ENCODE results near the gene TAL1.

Gene TAL1

DNA sequence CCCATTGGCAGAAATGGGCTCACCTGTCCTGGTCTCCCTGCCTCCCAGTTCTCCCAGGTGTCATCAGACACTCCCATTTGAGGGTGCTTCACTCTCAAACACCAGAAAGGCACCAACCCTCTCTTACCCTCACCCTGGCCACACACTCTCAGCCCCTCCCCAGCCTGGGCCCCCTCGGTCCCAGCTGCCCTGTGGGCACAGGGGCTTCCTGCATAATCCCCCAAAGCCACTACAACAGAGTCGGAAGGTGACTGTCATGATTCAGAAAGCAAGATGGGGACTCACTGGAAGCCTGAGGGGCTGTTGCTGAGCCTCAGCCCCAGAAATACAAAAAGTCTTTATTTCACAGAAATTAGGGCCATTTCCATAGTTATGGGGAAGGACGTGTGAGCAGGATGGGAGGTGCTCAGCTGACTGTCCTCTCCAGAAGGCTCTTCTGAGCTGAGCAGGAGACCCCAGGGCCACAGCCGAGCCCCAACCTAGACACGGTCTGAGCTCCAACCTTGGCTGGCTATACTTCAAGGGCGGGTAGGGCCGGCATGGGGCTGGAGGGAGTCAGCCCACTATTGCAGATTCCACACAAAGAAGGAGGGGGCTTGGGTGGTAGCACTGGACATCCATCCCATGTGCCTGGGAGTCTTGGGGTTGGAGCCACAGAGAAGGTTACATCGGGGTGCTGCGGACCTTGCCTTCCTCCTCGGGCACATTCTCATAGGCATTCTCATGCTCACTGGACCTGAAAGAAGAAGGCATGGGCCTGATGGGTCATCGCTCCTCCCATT is 48.5 kb downstream of the TAL1 start:
- Mint-ChIP-seq H3K27me3 (ENCODE audit: low read depth) (peaks cover 10% of the 10 kb centered on the region), H3K4me3 (no peak overlapping the region), H3K4me1 (ENCODE audit: low read depth) (peaks cover 6% of the 10 kb centered on the region), H3K27ac (no peak overlapping the region), H3K9me3 (no peaks in the 10 kb centered on the region), H3K36me3 (ENCODE audit: low read depth) (no peaks in the 10 kb centered on the region)
- no peak for DNase-seq (ENCODE audit: low spot score)

DNA sequence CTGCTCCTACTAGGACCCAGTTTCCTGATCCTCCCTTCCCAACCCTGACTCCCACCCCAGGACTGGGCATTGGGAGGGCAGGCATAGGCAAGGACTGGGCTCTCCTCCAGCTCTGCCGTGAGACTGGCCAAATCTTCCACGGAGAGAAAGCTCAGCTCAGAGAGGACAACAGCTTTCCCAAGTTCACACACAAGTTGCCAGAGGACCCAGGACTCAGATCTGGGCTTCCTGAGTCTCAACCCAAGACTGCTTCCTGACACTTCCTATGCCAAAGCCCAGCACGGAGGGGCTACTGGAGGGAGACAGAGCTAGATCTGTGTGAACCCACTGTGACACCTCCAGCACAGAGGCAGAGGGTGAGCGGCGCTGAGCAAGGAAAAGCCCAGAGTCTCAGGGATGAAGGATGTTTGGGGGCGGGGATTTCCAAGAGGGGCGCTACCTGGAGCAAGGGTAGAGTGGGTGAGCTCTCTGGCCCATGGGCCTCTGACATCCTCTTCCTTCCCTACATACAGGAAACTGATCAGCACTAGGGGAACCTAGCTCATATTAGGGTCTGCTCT is 49.3 kb downstream of the TAL1 start:
- Mint-ChIP-seq H3K4me3 (no peak overlapping the region), H3K9me3 (no peaks in the 10 kb centered on the region), H3K27ac (no peak overlapping the region), H3K36me3 (ENCODE audit: low read depth) (no peaks in the 10 kb centered on the region), H3K27me3 (ENCODE audit: low read depth) (peaks cover 10% of the 10 kb centered on the region), H3K4me1 (ENCODE audit: low read depth) (peaks cover 6% of the 10 kb centered on the region)
- no peak for DNase-seq (ENCODE audit: low spot score)

GRCh38 chr1:47181955-47182675 is 49.9 kb downstream of the TAL1 start:
- DNase-seq (ENCODE audit: low spot score): no peak
- Mint-ChIP-seq H3K27ac (no peak overlapping the region), H3K4me3 (no peak overlapping the region), H3K27me3 (ENCODE audit: low read depth) (peaks cover 10% of the 10 kb centered on the region), H3K36me3 (ENCODE audit: low read depth) (no peaks in the 10 kb centered on the region), H3K4me1 (ENCODE audit: low read depth) (peaks cover 6% of the 10 kb centered on the region), H3K9me3 (no peaks in the 10 kb centered on the region)

DNA sequence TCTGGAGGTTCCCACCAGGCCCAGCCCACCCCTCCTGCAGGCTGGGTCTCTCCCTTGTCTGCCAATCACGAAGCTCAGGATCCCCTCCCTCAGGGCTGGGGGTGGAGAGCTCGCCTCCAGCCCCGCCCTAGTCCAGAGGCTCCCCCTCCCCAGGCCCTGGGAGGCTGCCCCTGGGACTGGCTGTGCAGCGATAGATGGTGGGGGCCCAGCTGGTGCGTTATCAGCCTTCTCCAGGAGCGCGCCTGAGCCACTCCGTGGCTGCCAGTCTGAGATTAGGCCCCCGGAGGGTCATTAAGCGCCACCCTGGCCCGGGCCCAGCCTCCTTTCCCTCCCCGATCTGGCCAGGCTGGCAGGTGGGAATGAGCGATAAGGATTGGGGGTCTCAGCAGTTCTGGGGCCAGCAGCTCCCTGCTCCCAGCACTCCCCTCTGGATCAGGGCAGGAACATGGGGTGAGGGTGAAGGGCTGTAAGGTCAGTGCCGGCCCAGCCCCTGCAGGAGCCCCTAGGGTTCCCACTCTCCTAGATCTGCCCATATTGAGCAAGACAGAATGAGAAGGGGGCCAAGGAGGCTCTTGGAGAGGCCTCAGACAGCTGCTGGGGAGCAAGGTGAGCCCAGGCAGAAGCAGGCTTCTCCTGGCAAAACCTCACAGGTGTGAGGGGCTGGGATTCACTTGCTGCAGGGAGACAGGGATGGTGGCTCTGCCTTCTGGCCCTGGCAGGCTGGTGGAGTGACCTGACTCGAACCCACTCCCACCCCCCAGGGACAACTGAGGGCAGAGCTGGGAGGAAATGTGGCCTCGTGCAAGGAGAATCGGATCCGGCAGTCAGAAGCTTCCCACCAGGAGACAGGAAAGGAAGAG is 50.7 kb downstream of the TAL1 start:
- Mint-ChIP-seq H3K27me3 (ENCODE audit: low read depth) (peaks cover 10% of the 10 kb centered on the region), H3K4me1 (ENCODE audit: low read depth) (peaks cover 6% of the 10 kb centered on the region), H3K4me3 (no peak overlapping the region), H3K27ac (no peak overlapping the region), H3K9me3 (no peaks in the 10 kb centered on the region), H3K36me3 (ENCODE audit: low read depth) (no peaks in the 10 kb centered on the region)
- DNase-seq (ENCODE audit: low spot score): no peak

DNA sequence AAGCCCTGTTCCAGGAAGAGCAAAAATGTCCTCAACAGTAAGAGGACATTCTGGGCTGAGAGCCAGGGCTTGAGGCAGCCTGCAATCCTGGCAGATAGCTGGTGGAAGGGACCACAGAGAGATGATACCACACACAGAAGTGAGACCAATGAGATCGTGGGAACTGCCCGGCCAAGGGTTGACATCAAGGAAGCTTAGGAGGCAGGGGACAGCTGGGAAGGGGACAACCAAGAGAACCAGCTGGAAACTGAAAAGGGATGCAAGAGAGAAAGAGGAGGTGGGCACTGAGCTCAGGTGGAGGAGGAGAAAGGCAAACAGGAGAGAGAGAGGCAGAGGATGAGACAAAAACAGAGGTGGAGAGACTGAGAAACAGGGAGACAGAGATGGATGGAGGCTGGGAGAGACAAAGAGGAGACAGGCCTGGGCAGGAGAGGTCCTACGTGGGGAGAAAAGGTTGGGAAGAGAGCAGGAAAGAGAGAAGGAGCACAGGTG is 51.4 kb downstream of the TAL1 start:
- no peaks in the 10 kb centered on the region for H3K9me3 Mint-ChIP-seq
- no peak for DNase-seq (ENCODE audit: low spot score)
- H3K36me3 Mint-ChIP-seq (ENCODE audit: low read depth): no peaks in the 10 kb centered on the region
- H3K4me1 Mint-ChIP-seq (ENCODE audit: low read depth): peaks cover 6% of the 10 kb centered on the region
- H3K27me3 Mint-ChIP-seq (ENCODE audit: low read depth): peaks cover 10% of the 10 kb centered on the region
- H3K4me3 Mint-ChIP-seq: no peak overlapping the region
- H3K27ac Mint-ChIP-seq: no peak overlapping the region

- Mint-ChIP-seq H3K9me3 (no peaks in the 10 kb centered on the region), H3K4me1 (ENCODE audit: low read depth) (peaks cover 6% of the 10 kb centered on the region), H3K27me3 (ENCODE audit: low read depth) (peaks cover 10% of the 10 kb centered on the region), H3K4me3 (no peak overlapping the region), H3K36me3 (ENCODE audit: low read depth) (no peaks in the 10 kb centered on the region), H3K27ac (no peak overlapping the region)
- DNase-seq (ENCODE audit: low spot score): no peak
Observed at GRCh38 chr1:47179988-47180563, 51.9 kb downstream of the TAL1 start.

- H3K27ac Mint-ChIP-seq: peak overlapping the region; percentile 91
- peak overlapping the region; percentile 87 for H3K4me3 Mint-ChIP-seq
- H3K36me3 Mint-ChIP-seq (ENCODE audit: low read depth): no peaks in the 10 kb centered on the region
- DNase-seq (ENCODE audit: low spot score): peak; percentile 82
- peaks cover 10% of the 10 kb centered on the region for H3K27me3 Mint-ChIP-seq (ENCODE audit: low read depth)
- H3K9me3 Mint-ChIP-seq: no peaks in the 10 kb centered on the region
- H3K4me1 Mint-ChIP-seq (ENCODE audit: low read depth): peaks cover 6% of the 10 kb centered on the region
Observed at GRCh38 chr1:47179017-47179987, 52.7 kb downstream of the TAL1 start.

DNA sequence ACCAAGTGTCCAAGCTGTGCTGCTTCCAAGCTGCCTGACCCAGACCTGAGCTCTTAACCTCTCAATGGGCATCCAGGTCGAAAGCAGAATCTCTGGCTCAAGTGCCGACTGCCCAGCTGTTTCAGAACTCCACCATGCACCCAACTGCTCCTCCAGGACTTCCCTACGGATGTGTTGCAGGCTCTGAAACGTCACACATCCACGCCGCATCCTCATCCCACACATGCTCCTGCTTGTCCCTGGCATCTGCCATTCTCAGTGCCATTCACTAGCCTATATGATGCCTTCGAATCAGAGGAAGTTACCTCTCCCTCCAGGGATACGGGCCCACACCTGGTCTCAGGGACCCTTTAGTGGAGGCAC is 53.4 kb downstream of the TAL1 start:
- Mint-ChIP-seq H3K27me3 (ENCODE audit: low read depth) (peaks cover 10% of the 10 kb centered on the region), H3K27ac (peak overlapping the region; percentile 91), H3K4me1 (ENCODE audit: low read depth) (peaks cover 6% of the 10 kb centered on the region), H3K4me3 (peak overlapping the region; percentile 87), H3K36me3 (ENCODE audit: low read depth) (no peaks in the 10 kb centered on the region), H3K9me3 (no peaks in the 10 kb centered on the region)
- no peak for DNase-seq (ENCODE audit: low spot score)

- Mint-ChIP-seq H3K4me1 (ENCODE audit: low read depth) (peaks cover 6% of the 10 kb centered on the region), H3K27ac (no peak overlapping the region), H3K36me3 (ENCODE audit: low read depth) (no peaks in the 10 kb centered on the region), H3K27me3 (ENCODE audit: low read depth) (peaks cover 10% of the 10 kb centered on the region), H3K4me3 (no peak overlapping the region), H3K9me3 (no peaks in the 10 kb centered on the region)
- DNase-seq (ENCODE audit: low spot score): no peak
Observed at GRCh38 chr1:47178020-47178419, 54.0 kb downstream of the TAL1 start.

- H3K27ac Mint-ChIP-seq: no peak overlapping the region
- peaks cover 6% of the 10 kb centered on the region for H3K4me1 Mint-ChIP-seq (ENCODE audit: low read depth)
- H3K27me3 Mint-ChIP-seq (ENCODE audit: low read depth): peaks cover 5% of the 10 kb centered on the region
- peak; percentile 30 for DNase-seq (ENCODE audit: low spot score)
- no peaks in the 10 kb centered on the region for H3K9me3 Mint-ChIP-seq
- no peak overlapping the region for H3K4me3 Mint-ChIP-seq
- H3K36me3 Mint-ChIP-seq (ENCODE audit: low read depth): no peaks in the 10 kb centered on the region
Observed at GRCh38 chr1:47175227-47175934, 56.6 kb downstream of the TAL1 start.

DNA sequence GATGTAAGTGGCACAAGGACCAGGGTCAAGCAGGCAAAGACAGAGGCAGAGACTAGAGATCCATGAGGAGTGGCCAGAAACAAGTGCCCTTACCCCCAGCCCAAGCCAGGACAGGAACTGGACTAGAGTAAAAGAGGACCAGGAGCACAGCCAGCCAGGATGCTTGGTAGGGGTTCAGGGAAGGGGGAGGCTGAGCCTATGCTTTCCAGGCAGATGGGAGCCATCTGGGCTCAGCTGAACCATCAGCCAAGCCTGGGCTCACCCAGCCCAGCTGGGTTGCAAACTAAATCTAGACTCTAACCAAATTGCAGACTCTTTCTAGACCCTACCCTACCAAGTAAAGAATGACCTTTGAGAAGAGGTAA is 57.4 kb downstream of the TAL1 start:
- Mint-ChIP-seq H3K4me3 (no peak overlapping the region), H3K4me1 (ENCODE audit: low read depth) (peaks cover 5% of the 10 kb centered on the region), H3K27me3 (ENCODE audit: low read depth) (peaks cover 1% of the 10 kb centered on the region), H3K36me3 (ENCODE audit: low read depth) (no peaks in the 10 kb centered on the region), H3K9me3 (no peaks in the 10 kb centered on the region), H3K27ac (no peak overlapping the region)
- no peak for DNase-seq (ENCODE audit: low spot score)

DNA sequence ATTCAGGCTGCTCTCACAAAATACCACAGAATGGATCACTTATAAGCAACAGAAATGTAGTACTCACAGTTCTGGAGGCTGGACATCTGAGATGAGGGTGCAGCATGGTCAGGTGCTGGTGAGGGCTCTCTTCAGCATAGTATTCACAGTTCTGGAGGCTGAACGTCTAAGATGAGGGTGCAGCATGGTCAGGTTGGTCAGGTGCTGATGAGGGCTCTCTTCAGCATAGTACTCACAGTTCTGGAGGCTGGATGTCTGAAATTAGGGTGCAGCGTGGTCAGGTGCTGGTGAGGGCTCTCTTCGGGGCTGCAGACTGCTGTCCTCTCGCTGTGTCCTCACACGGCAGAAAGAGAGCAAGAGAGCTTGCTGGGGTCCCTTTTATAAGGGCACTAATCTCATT is 59.2 kb downstream of the TAL1 start:
- no peak for DNase-seq (ENCODE audit: low spot score)
- Mint-ChIP-seq H3K27ac (no peak overlapping the region), H3K4me3 (no peak overlapping the region), H3K36me3 (ENCODE audit: low read depth) (no peaks in the 10 kb centered on the region), H3K27me3 (ENCODE audit: low read depth) (peaks cover 2% of the 10 kb centered on the region), H3K4me1 (ENCODE audit: low read depth) (no peaks in the 10 kb centered on the region), H3K9me3 (no peaks in the 10 kb centered on the region)
